ENCODE results near the gene MS4A8. TPM values are rescaled to one million over a fixed set of nuclear protein-coding genes. Genes with fewer than 3 reads are reported as not detected.

Gene MS4A8
- total and polyA plus RNA-seq, 4 donors = 11.4 to 45.9 (median 30.3) TPM

GRCh38 chr11:60724420-60724819, 25.0 kb downstream of the MS4A8 start, which contains the start of gene MS4A18:
Gene MS4A18 (plus strand): TSS chr11:60724720.
- DNase-seq (no peak), ATAC-seq (ENCODE audit: insufficient read depth, low FRiP score) (no peak)
- no peak within 1 kb of the TSS for H3K27ac ChIP-seq (ENCODE audit: low read depth in 1 of 2, low read length in 1 of 2)
- no peak within 1 kb of the TSS for H3K9ac ChIP-seq (ENCODE audit: insufficient read depth in 1 of 2, low read length in 2 of 2)
- 93 to 96% methylated on average over 3 of the region's 3 CpGs for WGBS, 2 donors
- H3K36me3 ChIP-seq (ENCODE audit: control insufficient read depth in 4 of 4, insufficient read depth in 4 of 4, low read length in 4 of 4) = no peaks in the 10 kb centered on the region
- TF ChIP-seq, protein P1, sequence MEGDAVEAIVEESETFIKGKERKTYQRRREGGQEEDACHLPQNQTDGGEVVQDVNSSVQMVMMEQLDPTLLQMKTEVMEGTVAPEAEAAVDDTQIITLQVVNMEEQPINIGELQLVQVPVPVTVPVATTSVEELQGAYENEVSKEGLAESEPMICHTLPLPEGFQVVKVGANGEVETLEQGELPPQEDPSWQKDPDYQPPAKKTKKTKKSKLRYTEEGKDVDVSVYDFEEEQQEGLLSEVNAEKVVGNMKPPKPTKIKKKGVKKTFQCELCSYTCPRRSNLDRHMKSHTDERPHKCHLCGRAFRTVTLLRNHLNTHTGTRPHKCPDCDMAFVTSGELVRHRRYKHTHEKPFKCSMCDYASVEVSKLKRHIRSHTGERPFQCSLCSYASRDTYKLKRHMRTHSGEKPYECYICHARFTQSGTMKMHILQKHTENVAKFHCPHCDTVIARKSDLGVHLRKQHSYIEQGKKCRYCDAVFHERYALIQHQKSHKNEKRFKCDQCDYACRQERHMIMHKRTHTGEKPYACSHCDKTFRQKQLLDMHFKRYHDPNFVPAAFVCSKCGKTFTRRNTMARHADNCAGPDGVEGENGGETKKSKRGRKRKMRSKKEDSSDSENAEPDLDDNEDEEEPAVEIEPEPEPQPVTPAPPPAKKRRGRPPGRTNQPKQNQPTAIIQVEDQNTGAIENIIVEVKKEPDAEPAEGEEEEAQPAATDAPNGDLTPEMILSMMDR (IDR thresholded peaks at IDR 0.05; ENCODE audit: control extremely low read depth, extremely low read depth) = no peak
- no peaks in the 10 kb centered on the region for H3K4me1 ChIP-seq (ENCODE audit: control insufficient read depth in 5 of 5, insufficient read depth in 5 of 5, low read length in 5 of 5)
- H3K27me3 ChIP-seq (ENCODE audit: control insufficient read depth in 3 of 3, insufficient read depth in 3 of 3, low read length in 2 of 3) = peaks cover 0 to 2% (median 0%) of the 10 kb centered on the region in 3 donors
- H3K9me3 ChIP-seq (ENCODE audit: control insufficient read depth in 4 of 4, insufficient read depth in 3 of 4, low read length in 3 of 4) = peaks cover 0 to 1% (median 0%) of the 10 kb centered on the region in 4 donors
- no peak within 1 kb of the TSS for H3K4me3 ChIP-seq

GRCh38 chr11:60725592-60725991, 26.2 kb downstream of the MS4A8 start:
- WGBS, 2 donors = 91 to 93% methylated on average over 1 of the region's 1 CpG
- Histone ChIP-seq H3K36me3 (ENCODE audit: control insufficient read depth in 4 of 4, insufficient read depth in 4 of 4, low read length in 4 of 4) (no peaks in the 10 kb centered on the region), H3K4me1 (ENCODE audit: control insufficient read depth in 5 of 5, insufficient read depth in 5 of 5, low read length in 5 of 5) (peaks cover 0 to 10% (median 0%) of the 10 kb centered on the region in 5 donors), H3K4me3 (no peak overlapping the region), H3K27ac (ENCODE audit: low read depth in 1 of 2, low read length in 1 of 2) (no peak overlapping the region), H3K27me3 (ENCODE audit: control insufficient read depth in 3 of 3, insufficient read depth in 3 of 3, low read length in 2 of 3) (peaks cover 0 to 2% (median 0%) of the 10 kb centered on the region in 3 donors), H3K9ac (ENCODE audit: insufficient read depth in 1 of 2, low read length in 2 of 2) (no peak overlapping the region), H3K9me3 (ENCODE audit: control insufficient read depth in 4 of 4, insufficient read depth in 3 of 4, low read length in 3 of 4) (peaks cover 0 to 2% (median 0%) of the 10 kb centered on the region in 4 donors)
- ATAC-seq (ENCODE audit: insufficient read depth, low FRiP score) (no peak), DNase-seq (no peak)
- TF ChIP-seq, protein P1 (IDR thresholded peaks at IDR 0.05; ENCODE audit: control extremely low read depth, extremely low read depth) = no peak

GRCh38 chr11:60731586-60731985, 32.2 kb downstream of the MS4A8 start:
- TF ChIP-seq, protein P1 (IDR thresholded peaks at IDR 0.05; ENCODE audit: control extremely low read depth, extremely low read depth) = no peak
- Histone ChIP-seq H3K4me1 (ENCODE audit: control insufficient read depth in 5 of 5, insufficient read depth in 5 of 5, low read length in 5 of 5) (peaks cover 0 to 32% (median 5%) of the 10 kb centered on the region in 5 donors), H3K27me3 (ENCODE audit: control insufficient read depth in 3 of 3, insufficient read depth in 3 of 3, low read length in 2 of 3) (no peaks in the 10 kb centered on the region), H3K36me3 (ENCODE audit: control insufficient read depth in 4 of 4, insufficient read depth in 4 of 4, low read length in 4 of 4) (no peaks in the 10 kb centered on the region), H3K9ac (ENCODE audit: insufficient read depth in 1 of 2, low read length in 2 of 2) (no peak overlapping the region), H3K27ac (ENCODE audit: low read depth in 1 of 2, low read length in 1 of 2) (no peak overlapping the region), H3K9me3 (ENCODE audit: control insufficient read depth in 4 of 4, insufficient read depth in 3 of 4, low read length in 3 of 4) (peaks cover 0 to 2% (median 0%) of the 10 kb centered on the region in 4 donors), H3K4me3 (no peak overlapping the region)
- ATAC-seq (ENCODE audit: insufficient read depth, low FRiP score) (no peak), DNase-seq (peak in 2 of 3 donors; percentile 68 to 77)
- 74 to 89% methylated on average over 8 of the region's 8 CpGs for WGBS, 2 donors

DNA sequence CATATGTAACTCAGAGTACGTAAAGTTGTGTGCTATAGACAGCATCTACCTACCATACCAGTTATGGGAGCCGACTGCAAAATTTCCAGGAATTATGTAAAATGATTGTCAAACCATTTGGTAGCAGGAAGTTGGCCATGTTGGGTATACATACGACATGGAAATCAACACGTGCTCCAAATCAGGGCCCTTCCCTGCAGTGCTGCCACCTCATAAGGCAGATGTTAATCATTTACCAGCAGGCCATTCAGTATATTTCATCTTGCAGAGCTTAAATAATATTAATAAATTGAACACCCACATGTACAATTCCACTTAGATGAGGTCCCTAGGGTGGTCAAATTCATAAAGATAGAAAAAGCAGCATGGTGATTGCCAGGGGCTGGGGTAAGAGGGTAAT, 34.9 kb downstream of the MS4A8 start:
- ATAC-seq (ENCODE audit: insufficient read depth, low FRiP score) = no peak
- TF ChIP-seq, protein P1 (IDR thresholded peaks at IDR 0.05; ENCODE audit: control extremely low read depth, extremely low read depth) = no peak
- no peak overlapping the region for H3K4me3 ChIP-seq
- H3K27ac ChIP-seq (ENCODE audit: low read depth in 1 of 2, low read length in 1 of 2) = no peak overlapping the region
- no peaks in the 10 kb centered on the region for H3K36me3 ChIP-seq (ENCODE audit: control insufficient read depth in 4 of 4, insufficient read depth in 4 of 4, low read length in 4 of 4)
- H3K9me3 ChIP-seq (ENCODE audit: control insufficient read depth in 4 of 4, insufficient read depth in 3 of 4, low read length in 3 of 4) = peaks cover 0 to 2% (median 0%) of the 10 kb centered on the region in 4 donors
- H3K4me1 ChIP-seq (ENCODE audit: control insufficient read depth in 5 of 5, insufficient read depth in 5 of 5, low read length in 5 of 5) = peaks cover 0 to 32% (median 5%) of the 10 kb centered on the region in 5 donors
- DNase-seq = peak in 1 of 3 donors; percentile 12
- WGBS, 2 donors = 82 to 86% methylated on average over 4 of the region's 4 CpGs
- H3K27me3 ChIP-seq (ENCODE audit: control insufficient read depth in 3 of 3, insufficient read depth in 3 of 3, low read length in 2 of 3) = no peaks in the 10 kb centered on the region
- no peak overlapping the region for H3K9ac ChIP-seq (ENCODE audit: insufficient read depth in 1 of 2, low read length in 2 of 2)

All from lung (tissue), 12 donors.